ENCODE measurements around the gene NEUROD6.
A peak's percentile ranks its signal among the peaks of the same experiment; 100 is the strongest.

The NEUROD6 gene

DNA sequence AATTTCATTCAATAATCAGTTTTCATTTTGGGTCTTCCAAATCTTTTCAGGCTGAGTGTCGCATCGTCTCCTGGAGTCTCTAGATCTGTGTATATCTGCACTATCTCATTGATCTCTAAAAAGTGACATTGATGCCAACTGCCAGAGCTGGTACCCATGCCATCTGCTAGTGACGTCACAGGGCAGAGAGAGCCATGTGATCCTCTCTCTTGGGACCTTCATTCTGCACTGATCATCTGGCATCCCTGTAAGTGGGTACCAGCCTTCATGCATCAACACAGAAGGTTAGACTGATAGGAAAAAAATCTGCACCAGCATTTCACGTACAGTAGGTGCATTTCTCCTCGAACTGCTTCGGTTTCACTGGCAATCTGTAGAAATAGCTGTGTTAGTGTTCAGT, at the start of gene NEUROD6:
Gene NEUROD6 (minus strand): TSS at position 124 of the 400 bp plus-strand sequence. CDS start 1,458 bp downstream, outside the sequence.
- H3K27ac ChIP-seq = no peak within 1 kb of the TSS

DNA sequence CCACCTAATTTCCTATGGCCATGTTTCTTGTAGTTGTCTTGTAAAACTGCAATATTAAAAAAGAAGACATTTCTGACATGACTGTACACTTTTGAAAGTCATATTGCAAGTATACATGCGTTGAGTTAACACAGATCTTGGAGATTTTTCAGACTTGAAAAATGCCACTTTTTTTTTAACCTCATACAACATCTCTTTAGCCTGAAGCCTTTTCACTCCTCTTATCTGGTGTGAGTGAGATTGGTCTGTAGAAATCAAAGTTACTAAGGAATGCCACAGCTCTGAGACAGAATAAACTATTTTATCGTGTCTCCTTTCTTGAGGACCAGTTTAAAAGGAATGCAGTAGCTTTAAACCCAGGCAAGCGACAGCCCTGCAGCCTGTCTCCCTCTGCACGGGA, 43.9 kb upstream of the NEUROD6 start:
- TF ChIP-seq, protein P1, sequence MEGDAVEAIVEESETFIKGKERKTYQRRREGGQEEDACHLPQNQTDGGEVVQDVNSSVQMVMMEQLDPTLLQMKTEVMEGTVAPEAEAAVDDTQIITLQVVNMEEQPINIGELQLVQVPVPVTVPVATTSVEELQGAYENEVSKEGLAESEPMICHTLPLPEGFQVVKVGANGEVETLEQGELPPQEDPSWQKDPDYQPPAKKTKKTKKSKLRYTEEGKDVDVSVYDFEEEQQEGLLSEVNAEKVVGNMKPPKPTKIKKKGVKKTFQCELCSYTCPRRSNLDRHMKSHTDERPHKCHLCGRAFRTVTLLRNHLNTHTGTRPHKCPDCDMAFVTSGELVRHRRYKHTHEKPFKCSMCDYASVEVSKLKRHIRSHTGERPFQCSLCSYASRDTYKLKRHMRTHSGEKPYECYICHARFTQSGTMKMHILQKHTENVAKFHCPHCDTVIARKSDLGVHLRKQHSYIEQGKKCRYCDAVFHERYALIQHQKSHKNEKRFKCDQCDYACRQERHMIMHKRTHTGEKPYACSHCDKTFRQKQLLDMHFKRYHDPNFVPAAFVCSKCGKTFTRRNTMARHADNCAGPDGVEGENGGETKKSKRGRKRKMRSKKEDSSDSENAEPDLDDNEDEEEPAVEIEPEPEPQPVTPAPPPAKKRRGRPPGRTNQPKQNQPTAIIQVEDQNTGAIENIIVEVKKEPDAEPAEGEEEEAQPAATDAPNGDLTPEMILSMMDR (conservative IDR thresholded peaks at IDR 0.05) = no peak
- H3K27ac ChIP-seq = no peak overlapping the region

More for the DNA sequence above, at the start of gene NEUROD6:
- TF ChIP-seq, protein P1 (conservative IDR thresholded peaks at IDR 0.05) = no peak

DNA sequence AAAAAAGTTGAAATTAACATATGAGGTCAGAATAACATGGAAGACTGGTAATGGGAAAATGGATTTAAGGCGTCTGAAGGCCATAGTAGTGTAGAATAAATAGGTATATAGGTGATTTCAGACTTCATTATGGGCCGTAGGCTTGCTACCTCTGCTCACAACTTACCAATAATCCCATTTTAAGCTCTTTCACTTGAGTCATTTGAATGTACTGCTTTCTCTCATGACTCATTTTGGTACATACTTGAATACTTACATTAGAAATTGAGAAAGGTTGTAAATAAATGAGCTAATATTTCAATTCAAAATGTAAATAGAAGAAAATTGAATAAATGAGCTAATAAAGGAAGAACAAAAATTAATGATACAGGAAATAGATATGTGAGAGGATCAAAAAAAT, 42.2 kb upstream of the NEUROD6 start:
- TF ChIP-seq, protein P1 (conservative IDR thresholded peaks at IDR 0.05) = no peak
- H3K27ac ChIP-seq = no peak overlapping the region

DNA sequence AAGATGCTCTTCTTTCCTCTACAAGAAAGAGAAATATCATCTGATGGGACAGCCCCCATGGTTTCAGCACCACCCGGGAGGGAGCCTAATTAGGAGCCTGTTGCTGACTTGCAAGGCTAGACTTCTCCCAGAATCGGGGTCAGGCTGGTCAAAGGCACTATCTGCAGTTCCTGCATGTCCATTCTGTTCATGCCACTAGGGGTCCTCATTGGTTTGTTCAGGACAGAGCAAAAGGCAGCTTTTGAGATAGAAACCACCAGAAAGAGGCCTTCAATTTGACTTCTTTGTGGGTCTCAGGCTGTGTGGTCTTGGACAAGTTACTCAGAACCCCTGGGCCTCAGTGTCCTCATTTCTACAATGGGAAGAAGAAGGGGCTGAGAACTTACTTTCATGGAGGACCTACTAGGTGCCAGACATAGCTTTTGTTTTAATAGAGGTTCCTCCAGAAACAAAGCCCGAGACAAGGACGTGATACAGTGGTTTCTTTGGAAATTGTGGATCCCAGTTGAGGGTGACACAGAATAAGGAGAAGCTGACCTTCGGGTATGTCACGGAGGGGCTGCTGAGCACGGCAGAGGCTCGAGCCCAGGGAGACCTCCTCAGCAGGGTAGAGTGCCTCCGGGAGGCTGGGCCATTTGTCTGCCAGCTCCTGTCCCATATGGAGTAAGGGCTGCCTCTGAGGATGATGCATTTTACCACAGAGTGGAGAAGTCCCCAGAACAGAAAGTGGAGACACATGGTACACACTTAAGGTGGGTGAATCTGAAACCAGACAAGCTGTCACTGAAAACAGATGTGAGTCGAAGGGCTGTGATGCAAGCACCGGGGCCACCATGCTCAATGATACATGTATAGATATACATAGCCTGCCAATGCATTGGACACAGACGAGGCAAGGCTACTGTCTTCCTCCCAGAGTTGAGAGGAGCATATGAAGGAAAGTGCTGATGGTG, 33.1 kb upstream of the NEUROD6 start:
- H3K27ac ChIP-seq = no peak overlapping the region
- TF ChIP-seq, protein P1 (conservative IDR thresholded peaks at IDR 0.05) = peak; percentile 86

- H3K27ac ChIP-seq = no peak overlapping the region
- TF ChIP-seq, protein P1 (conservative IDR thresholded peaks at IDR 0.05) = no peak
These were observed 31.9 kb upstream of the NEUROD6 start for GRCh38 chr7:31372231-31372959.

DNA sequence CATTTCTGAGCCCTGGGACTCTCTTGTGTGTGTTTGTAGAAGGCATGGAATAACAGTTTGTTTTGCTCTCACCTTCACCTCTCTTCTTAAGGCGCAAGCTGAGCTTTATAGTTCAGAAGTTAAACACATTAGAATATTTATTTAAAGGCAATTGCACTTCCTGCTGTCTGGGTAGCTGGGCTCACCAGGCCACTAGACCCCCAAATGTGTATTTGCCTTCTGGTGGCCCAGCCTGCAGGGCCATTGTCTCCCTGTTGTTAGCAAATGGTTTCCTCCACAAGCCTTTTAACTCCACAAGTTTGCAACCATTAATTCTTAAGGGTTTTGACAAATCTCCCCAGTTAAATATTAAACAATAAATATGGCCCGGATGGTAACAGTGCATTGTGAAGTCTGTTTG, 31.1 kb upstream of the NEUROD6 start:
- TF ChIP-seq, protein P1 (conservative IDR thresholded peaks at IDR 0.05) = no peak
- no peak overlapping the region for H3K27ac ChIP-seq

DNA sequence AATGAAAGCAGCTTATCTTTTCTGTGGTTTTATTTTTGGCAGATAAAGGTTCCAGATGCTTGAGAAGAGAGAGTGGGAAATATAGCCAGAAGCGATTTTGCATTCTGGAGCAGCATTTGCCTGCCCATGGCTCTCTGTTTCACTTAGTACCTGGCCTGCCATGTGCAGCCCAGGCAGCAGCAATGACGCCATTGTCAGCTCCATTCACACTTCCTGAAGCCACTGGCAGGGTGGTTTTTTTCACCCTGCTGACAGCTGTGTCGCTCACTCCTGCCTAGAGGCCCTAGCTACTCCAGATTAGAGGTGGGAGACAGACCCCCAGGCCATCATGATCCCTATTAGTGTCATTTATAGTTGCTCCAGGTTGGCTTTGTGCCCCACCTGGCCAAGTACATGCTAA, 30.1 kb upstream of the NEUROD6 start:
- H3K27ac ChIP-seq = no peak overlapping the region
- TF ChIP-seq, protein P1 (conservative IDR thresholded peaks at IDR 0.05) = no peak
